Posterior vena cava (tissue), 2 donors: ENCODE results near the gene CLCNKA. TPM values are rescaled to one million over a fixed set of nuclear protein-coding genes. Genes with fewer than 3 reads are reported as not detected.

Experiments
- DNase-seq: peaks from one replicate; pipeline ENCODE4 v3.0.0-alpha.2; 2020; ENCODE audit warnings: low spot score
- intact Hi-C, 2 donors: fragments of 100-400 bp; cut with DNase I; formaldehyde crosslinking; loops; one replicate each; pipeline versions ENCODE4 v1.14.1 to v1.14.2; 2022 to 2023
- total RNA-seq, 2 donors: library from RNA; stranded (reverse); fragmentation: NEBNext Ultra II Directional; extraction: Animal tissue kit (Norgen Biotek cat#: 25700); gene quantifications; one replicate each; pipeline ENCODE4 v1.2.1, GENCODE V29; 2021
- donor health status: DM: yes; HTN: yes; CAD: no.
- donor health status: DM: yes; HTN: yes; CAD: no.

CLCNKA gene
- total RNA-seq, 2 donors from 2014 or later = 0.51 to 0.90 TPM

DNA sequence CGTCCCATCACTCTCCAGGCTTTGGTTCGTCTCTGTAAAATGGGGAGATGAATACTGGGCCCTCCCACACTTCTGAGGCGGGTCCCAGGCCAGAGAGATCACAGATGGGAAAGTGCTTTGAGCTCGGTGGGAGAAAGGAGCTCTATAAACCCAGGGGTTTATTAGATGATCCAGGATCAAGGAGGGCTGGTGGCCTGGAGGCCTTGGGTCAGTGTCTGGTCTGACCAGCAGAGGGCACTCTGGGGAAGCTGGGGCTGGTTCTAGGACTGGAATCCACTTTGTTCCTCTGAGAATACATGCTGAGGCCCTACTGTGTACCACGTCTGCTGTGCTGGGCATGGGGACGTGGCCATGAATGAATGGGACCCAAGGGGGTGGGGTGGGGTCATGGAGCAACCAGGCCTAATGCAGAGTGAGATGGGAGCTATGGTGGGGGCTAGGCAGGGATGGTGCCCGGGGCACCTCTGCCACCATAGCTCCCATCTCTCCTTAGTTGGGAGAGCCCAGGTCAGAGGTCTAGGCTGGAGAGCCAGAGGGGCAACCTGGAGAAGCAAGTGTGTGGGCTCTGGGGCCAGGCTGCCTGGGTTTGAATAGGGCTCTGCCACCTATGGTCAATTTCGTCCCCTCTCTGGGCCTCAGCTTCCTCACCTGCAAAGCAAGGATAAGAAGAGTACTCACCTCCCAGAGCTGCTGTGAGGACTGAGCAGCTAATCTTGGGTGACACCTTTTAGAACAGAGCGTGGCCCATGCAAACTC is 60.6 kb downstream of the CLCNKA start:
- DNase-seq = no peak
- intact Hi-C loops = loop anchor here in 1 of 2 donors (5.0 kb wide), 1 partner anchor 60 kb away; no protein-coding TSS in a partner anchor

- intact Hi-C loops = loop anchor here in 1 of 2 donors (5.0 kb wide), 1 partner anchor 59 kb away; no protein-coding TSS in a partner anchor
- DNase-seq = peak; percentile 63
These were observed 61.6 kb downstream of the CLCNKA start for GRCh38 chr1:16083486-16083885.

Other genes with a start within 250 kb of the CLCNKA start
- gene UQCRHL, start 214.4 kb upstream of the CLCNKA start, total RNA-seq = under 1 TPM; 0.71 to 0.88 TPM
- 10 to 100 TPM; 59.9 to 68.5 TPM for gene SPEN, start 174.3 kb upstream of the CLCNKA start, total RNA-seq
- 10 to 100 TPM; 31.6 to 38.7 TPM for gene ZBTB17, start 45.9 kb upstream of the CLCNKA start, total RNA-seq
- not detected for gene SRARP, start 17.8 kb upstream of the CLCNKA start, total RNA-seq
- gene HSPB7, start 4.0 kb upstream of the CLCNKA start, total RNA-seq = 100 to 1,000 TPM; 272 to 588 TPM
- under 1 TPM; 0.62 to 0.88 TPM for gene CLCNKB, start 21.7 kb downstream of the CLCNKA start, total RNA-seq
- 1 to 10 TPM in 1 of 2 donors, under 1 TPM in 1; 0.88 to 1.2 TPM for gene FAM131C, start 51.6 kb downstream of the CLCNKA start, total RNA-seq
- 10 to 100 TPM in 1 of 2 donors, 1 to 10 TPM in 1; 7.8 to 15.4 TPM for gene EPHA2, start 134.0 kb downstream of the CLCNKA start, total RNA-seq
- gene ARHGEF19, start 190.6 kb downstream of the CLCNKA start, total RNA-seq = 1 to 10 TPM; 4.7 to 5.5 TPM
- 1 to 10 TPM; 4.1 to 5.2 TPM for gene CPLANE2, start 215.1 kb downstream of the CLCNKA start, total RNA-seq